Stimulated activated naive B cell treated with anti-CD40 and anti-IgM and Interleukin-4, amounts not matched to agents 10 μg/mL and 1 μg/mL and 100 μg/mL, for 72 hours (primary cell): ENCODE measurements around the gene OCLN.
A peak's percentile ranks its signal among the peaks of the same experiment; 100 is the strongest.
"Not testable (repeated sequence)": the region's sequence is repeated elsewhere in the genome, so short reads cannot be mapped to it uniquely, and the experiment has no call there.

Source experiments
- ATAC-seq, 2 donors: fragments of 150-1000 bp; cut with Tn5 transposase; replicated peaks; 2 replicates each; pipeline ENCODE4 v1.10.0; 2021; ENCODE audit warnings: moderate library complexity in 1 of 2
- DNase-seq: peaks from one replicate; pipeline ENCODE4 v3.0.0; 2021
- H3K27ac Mint-ChIP-seq: one replicate; pipeline ENCODE4 v1.8.0; 2022; ENCODE audit warnings: mild to moderate bottlenecking, mixed read lengths
- H3K27me3 Mint-ChIP-seq, 2 donors: one replicate each; pipeline ENCODE4 v1.8.0; 2022; ENCODE audit warnings: mixed read lengths in 2 of 2
- H3K36me3 Mint-ChIP-seq, 2 donors: one replicate each; pipeline ENCODE4 v1.8.0; 2022; ENCODE audit warnings: mixed read lengths in 2 of 2, mild to moderate bottlenecking in 1 of 2
- H3K4me1 Mint-ChIP-seq, 2 donors: one replicate each; pipeline ENCODE4 v1.8.0; 2022; ENCODE audit warnings: mixed read lengths in 2 of 2, mild to moderate bottlenecking in 1 of 2
- H3K4me3 Mint-ChIP-seq, 2 donors: one replicate each; pipeline ENCODE4 v1.8.0; 2022; ENCODE audit warnings: mild to moderate bottlenecking in 2 of 2, mixed read lengths in 2 of 2, moderate library complexity in 1 of 2
- H3K9me3 Mint-ChIP-seq, 2 donors: one replicate each; pipeline ENCODE4 v1.8.0; 2022; ENCODE audit warnings: mixed read lengths in 2 of 2, mild to moderate bottlenecking in 1 of 2

OCLN gene

GRCh38 chr5:69471516-69471915 is 21.1 kb upstream of the OCLN start:
- not testable (repeated sequence) for ATAC-seq, H3K36me3 Mint-ChIP-seq, H3K27ac Mint-ChIP-seq, DNase-seq, H3K27me3 Mint-ChIP-seq, H3K4me3 Mint-ChIP-seq
- H3K9me3 Mint-ChIP-seq: peaks cover 8 to 13% of the 10 kb centered on the region in 2 donors
- peaks cover 7 to 12% of the 10 kb centered on the region in 2 donors for H3K4me1 Mint-ChIP-seq

DNA sequence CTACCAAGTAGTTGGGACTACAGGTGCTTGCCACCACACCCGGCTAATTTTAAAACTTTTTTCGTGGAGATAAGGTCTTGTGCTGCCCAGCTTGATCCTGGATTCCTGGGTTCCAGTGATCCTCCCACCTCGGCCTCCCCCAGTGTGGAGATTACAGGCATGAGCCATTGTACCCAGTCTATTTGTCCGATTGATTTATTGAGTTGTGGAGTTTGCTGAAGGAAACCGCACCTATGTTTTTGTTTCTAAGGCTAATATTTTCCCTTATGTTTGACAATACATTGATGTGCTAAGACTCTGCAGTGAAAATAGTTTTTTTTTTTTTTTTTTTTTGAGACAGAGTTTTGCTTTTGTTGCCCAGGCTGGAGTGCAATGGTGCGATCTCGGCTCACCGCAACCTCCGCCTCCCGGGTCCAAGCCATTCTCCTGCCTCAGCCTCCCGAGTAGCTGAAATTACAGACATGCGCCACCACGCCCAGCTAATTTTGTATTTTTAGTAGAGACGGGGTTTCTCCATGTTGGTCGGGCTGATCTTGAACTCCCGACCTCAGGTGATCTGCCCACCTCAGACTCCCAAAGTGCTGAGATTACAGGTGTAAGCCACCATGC is 20.0 kb upstream of the OCLN start:
- not testable (repeated sequence) for ATAC-seq, H3K27ac Mint-ChIP-seq, H3K36me3 Mint-ChIP-seq, DNase-seq, H3K27me3 Mint-ChIP-seq, H3K4me3 Mint-ChIP-seq
- peaks cover 8 to 13% of the 10 kb centered on the region in 2 donors for H3K9me3 Mint-ChIP-seq
- peaks cover 7 to 11% of the 10 kb centered on the region in 2 donors for H3K4me1 Mint-ChIP-seq

DNA sequence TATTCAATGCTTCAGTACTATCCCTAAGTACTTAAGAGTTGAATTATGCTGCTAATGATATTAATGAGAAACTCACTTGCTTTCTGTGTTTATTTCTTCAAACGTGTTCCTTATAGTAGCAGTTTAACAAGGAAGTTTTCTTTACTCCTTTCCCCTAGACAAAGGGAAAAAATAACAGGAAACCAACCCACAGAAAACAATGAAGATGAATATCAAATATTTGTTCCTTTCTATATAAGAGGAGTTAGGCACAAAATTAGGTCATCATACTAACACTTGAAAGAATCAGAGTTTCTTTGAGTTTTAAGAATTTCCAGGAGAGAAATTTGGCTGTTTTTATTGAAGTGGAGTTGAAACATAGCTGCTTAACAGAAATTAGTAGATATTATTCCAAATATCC is 15.4 kb upstream of the OCLN start:
- Mint-ChIP-seq H3K4me1 (no peaks in the 10 kb centered on the region), H3K27me3 (peaks cover 0 to 13% of the 10 kb centered on the region in 2 donors), H3K4me3 (no peak overlapping the region), H3K9me3 (no peaks in the 10 kb centered on the region), H3K27ac (no peak overlapping the region), H3K36me3 (no peaks in the 10 kb centered on the region)
- ATAC-seq (no peak), DNase-seq (no peak)

DNA sequence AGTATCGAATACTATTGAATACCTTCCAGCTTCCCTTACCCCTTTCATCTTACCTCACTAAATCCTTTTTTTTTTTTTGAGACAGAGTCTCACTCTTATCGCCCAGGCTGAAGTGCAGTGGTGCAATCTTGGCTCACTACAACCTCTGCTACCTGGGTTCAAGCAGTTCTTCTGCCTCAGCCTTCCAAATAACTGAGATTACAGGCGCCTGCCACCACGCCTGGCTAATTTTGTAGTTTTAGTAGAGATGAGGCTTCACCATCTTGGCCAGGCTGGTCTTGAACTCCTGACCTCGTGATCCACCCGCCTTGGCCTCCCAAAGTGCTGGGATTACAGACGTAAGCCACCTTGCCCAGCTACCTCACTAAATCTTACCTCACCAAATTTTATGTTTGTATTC is 14.3 kb upstream of the OCLN start:
- not testable (repeated sequence) for ATAC-seq, H3K27ac Mint-ChIP-seq, H3K36me3 Mint-ChIP-seq, H3K9me3 Mint-ChIP-seq, H3K4me3 Mint-ChIP-seq, H3K4me1 Mint-ChIP-seq, DNase-seq
- H3K27me3 Mint-ChIP-seq: peaks cover 5 to 13% of the 10 kb centered on the region in 2 donors

GRCh38 chr5:69484891-69485290 is 7.7 kb upstream of the OCLN start:
- ATAC-seq: no peak

DNA sequence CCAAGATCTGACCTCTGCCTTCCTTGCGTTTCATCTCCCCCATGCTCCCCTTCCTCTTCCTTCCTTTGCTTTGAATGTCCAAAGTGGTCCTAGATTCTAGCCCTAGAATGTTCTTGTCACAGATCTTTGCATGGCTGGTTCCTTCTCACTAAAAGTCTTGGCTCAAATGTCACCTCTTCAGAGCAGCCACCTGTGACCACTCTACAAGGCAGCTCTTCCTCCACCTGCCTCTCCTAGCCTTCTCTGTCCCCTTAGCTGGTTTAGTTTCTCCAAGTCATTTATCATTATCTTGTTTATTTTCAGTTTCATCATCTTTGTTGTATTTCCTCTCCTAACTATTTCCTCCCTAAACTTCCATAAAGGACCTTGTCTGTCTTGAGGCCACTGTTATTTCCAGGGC is 7.1 kb upstream of the OCLN start:
- no peaks in the 10 kb centered on the region for H3K9me3 Mint-ChIP-seq
- no peak overlapping the region for H3K4me3 Mint-ChIP-seq
- DNase-seq (no peak), ATAC-seq (no peak)
- H3K36me3 Mint-ChIP-seq: no peaks in the 10 kb centered on the region
- no peak overlapping the region for H3K27ac Mint-ChIP-seq
- H3K27me3 Mint-ChIP-seq: peaks cover 15 to 22% of the 10 kb centered on the region in 2 donors
- H3K4me1 Mint-ChIP-seq: peaks cover 3 to 5% of the 10 kb centered on the region in 2 donors

More at GRCh38 chr5:69484891-69485290, 7.7 kb upstream of the OCLN start:
- Mint-ChIP-seq H3K27ac (no peak overlapping the region), H3K36me3 (no peaks in the 10 kb centered on the region), H3K27me3 (peaks cover 15 to 20% of the 10 kb centered on the region in 2 donors), H3K4me1 (peaks cover 3 to 5% of the 10 kb centered on the region in 2 donors), H3K9me3 (no peaks in the 10 kb centered on the region), H3K4me3 (no peak overlapping the region)
- DNase-seq: no peak

DNA sequence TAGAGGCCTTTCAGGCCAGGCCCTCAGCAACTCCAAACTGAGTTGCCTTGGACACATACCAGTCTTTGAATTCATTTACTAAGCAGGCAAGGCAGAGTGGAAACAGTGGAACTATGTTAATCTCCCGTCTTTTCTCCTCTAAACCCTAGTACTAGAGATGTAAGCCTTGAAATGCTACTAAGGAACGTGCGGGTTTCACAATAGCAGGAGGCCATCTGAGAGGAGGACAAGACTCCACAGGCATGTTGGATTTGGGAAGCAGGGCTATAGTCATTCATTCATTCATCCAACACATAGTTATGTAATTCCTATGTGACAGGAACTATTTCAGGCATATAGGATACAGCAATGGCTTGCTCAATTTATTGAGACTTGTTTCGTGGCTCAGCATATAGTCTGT is 3.3 kb upstream of the OCLN start:
- H3K27ac Mint-ChIP-seq: no peak overlapping the region
- no peaks in the 10 kb centered on the region for H3K36me3 Mint-ChIP-seq
- H3K27me3 Mint-ChIP-seq: peaks cover 31 to 53% of the 10 kb centered on the region in 2 donors
- DNase-seq (no peak), ATAC-seq (no peak)
- H3K4me1 Mint-ChIP-seq: peaks cover 9 to 19% of the 10 kb centered on the region in 2 donors
- no peaks in the 10 kb centered on the region for H3K9me3 Mint-ChIP-seq
- H3K4me3 Mint-ChIP-seq: no peak overlapping the region

GRCh38 chr5:69491027-69491426 is 1.6 kb upstream of the OCLN start:
- no peaks in the 10 kb centered on the region for H3K9me3 Mint-ChIP-seq
- ATAC-seq: no peak
- peaks cover 37 to 60% of the 10 kb centered on the region in 2 donors for H3K27me3 Mint-ChIP-seq
- peaks cover 6 to 14% of the 10 kb centered on the region in 2 donors for H3K4me1 Mint-ChIP-seq
- H3K4me3 Mint-ChIP-seq: no peak overlapping the region
- no peaks in the 10 kb centered on the region for H3K36me3 Mint-ChIP-seq
- no peak for DNase-seq
- no peak overlapping the region for H3K27ac Mint-ChIP-seq

GRCh38 chr5:69491838-69492390 is 676 bp upstream of the OCLN start:
- Mint-ChIP-seq H3K4me3 (peak overlapping the region; percentile 84 to 87), H3K27ac (no peak overlapping the region), H3K9me3 (no peaks in the 10 kb centered on the region), H3K4me1 (peaks cover 6 to 14% of the 10 kb centered on the region in 2 donors), H3K27me3 (peaks cover 36 to 58% of the 10 kb centered on the region in 2 donors), H3K36me3 (no peaks in the 10 kb centered on the region)
- DNase-seq (no peak), ATAC-seq (no peak)

- peak overlapping the region; percentile 49 for H3K27ac Mint-ChIP-seq
- DNase-seq (no peak), ATAC-seq (peak; percentile 49 to 52)
- peaks cover 38 to 59% of the 10 kb centered on the region in 2 donors for H3K27me3 Mint-ChIP-seq
- no peaks in the 10 kb centered on the region for H3K9me3 Mint-ChIP-seq
- H3K4me3 Mint-ChIP-seq: peak overlapping the region; percentile 84 to 87
- no peaks in the 10 kb centered on the region for H3K36me3 Mint-ChIP-seq
- H3K4me1 Mint-ChIP-seq: peaks cover 6 to 14% of the 10 kb centered on the region in 2 donors
These were observed 369 bp downstream of the OCLN start for GRCh38 chr5:69492923-69493395.

DNA sequence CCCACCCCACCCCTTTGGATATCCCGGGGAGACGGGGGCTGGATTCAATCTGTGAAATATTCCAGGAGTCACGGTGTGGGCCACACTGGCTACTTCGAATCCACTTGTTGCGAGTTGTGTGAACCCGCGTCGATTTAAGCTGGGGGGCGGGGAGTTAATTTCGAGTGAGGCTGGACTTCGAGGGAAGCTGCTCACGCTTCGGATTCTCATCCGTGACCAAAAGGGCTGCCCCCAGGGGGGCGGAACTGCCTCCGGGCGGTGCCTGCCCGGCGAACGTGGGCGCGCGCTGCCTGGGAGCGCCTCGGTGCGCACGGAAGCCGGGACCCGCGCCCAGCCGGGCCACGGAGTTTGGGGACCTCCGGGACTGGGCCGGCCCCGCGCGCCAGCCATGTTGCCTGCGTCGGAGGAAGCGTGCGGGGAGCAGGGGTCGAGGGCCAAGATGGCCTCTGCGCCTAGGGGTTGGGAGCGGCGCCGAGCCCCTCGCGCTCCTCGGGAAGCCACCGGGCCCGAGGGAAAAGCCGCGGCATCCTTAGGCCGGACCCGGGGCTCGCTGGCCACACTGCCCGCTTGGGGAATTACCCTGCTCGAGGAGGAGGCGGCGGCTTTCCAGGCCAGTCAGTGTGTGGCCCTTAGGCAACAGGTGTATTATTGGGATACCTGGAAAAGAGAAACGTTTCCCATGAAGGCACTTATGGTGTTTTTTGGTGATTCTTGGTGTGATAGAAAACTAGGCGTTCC is 975 bp downstream of the OCLN start:
- H3K4me1 Mint-ChIP-seq: peaks cover 6 to 14% of the 10 kb centered on the region in 2 donors
- peak overlapping the region; percentile 84 to 87 for H3K4me3 Mint-ChIP-seq
- H3K27me3 Mint-ChIP-seq: peaks cover 38 to 59% of the 10 kb centered on the region in 2 donors
- no peak overlapping the region for H3K27ac Mint-ChIP-seq
- ATAC-seq: peak; percentile 58 to 60
- peak; percentile 7 for DNase-seq
- no peaks in the 10 kb centered on the region for H3K36me3 Mint-ChIP-seq
- no peaks in the 10 kb centered on the region for H3K9me3 Mint-ChIP-seq

DNA sequence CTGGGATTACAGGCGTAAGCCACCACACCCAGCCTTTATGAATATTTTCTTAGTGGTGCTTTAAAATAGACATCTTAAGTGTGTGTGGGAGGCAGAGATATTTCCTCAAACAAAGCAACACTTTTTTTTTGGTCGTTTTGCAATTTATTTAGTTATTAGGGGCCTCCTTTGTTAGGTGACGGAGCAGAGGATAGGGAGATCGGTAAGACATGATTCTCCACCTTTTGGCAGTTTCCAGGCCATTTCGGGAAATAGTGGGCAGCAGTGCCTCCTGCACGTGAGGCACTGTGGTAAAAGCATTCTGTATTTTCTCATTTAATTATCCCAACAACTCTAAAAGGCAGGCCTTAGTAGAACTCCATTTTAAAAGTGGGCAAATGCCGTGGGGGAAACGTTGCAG is 1.9 kb downstream of the OCLN start:
- no peak for DNase-seq
- H3K27me3 Mint-ChIP-seq: peaks cover 38 to 59% of the 10 kb centered on the region in 2 donors
- no peaks in the 10 kb centered on the region for H3K36me3 Mint-ChIP-seq
- peaks cover 6 to 14% of the 10 kb centered on the region in 2 donors for H3K4me1 Mint-ChIP-seq
- H3K9me3 Mint-ChIP-seq: no peaks in the 10 kb centered on the region
- no peak overlapping the region for H3K4me3 Mint-ChIP-seq
- ATAC-seq: no peak
- H3K27ac Mint-ChIP-seq: no peak overlapping the region

DNA sequence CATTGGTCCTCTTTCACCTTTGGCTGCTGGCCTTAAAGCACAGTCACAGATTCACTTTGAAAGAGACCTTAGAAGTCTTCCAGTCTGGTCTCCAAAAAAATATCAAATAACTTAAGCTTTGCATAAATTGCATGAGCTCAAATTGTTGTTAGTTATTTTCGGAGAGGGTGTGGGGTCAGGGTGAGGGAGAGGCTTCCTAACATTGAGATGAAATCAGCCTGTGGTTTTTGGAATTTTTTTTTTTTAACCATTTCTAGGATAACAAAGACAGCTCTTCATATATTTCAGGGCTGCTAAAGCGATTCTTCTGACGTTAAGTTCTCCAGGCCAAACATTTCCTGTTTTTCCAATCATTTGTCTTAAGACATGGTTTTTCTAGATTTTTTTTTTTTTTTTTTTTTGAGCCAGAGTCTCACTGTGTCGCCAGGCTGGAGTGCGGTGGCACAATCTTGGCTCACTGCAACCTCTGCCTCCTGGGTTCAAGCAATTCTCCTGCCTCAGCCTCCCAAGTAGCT is 4.5 kb downstream of the OCLN start:
- no peaks in the 10 kb centered on the region for H3K9me3 Mint-ChIP-seq
- H3K27ac Mint-ChIP-seq: no peak overlapping the region
- no peak for DNase-seq
- H3K27me3 Mint-ChIP-seq: peaks cover 31 to 42% of the 10 kb centered on the region in 2 donors
- ATAC-seq: no peak
- H3K4me3 Mint-ChIP-seq: no peak overlapping the region
- H3K4me1 Mint-ChIP-seq: peaks cover 6 to 13% of the 10 kb centered on the region in 2 donors
- no peaks in the 10 kb centered on the region for H3K36me3 Mint-ChIP-seq

GRCh38 chr5:69498384-69498783 is 5.8 kb downstream of the OCLN start:
- ATAC-seq: no peak
- H3K9me3 Mint-ChIP-seq: no peaks in the 10 kb centered on the region
- peaks cover 18 to 33% of the 10 kb centered on the region in 2 donors for H3K27me3 Mint-ChIP-seq
- no peaks in the 10 kb centered on the region for H3K4me1 Mint-ChIP-seq
- no peak overlapping the region for H3K27ac Mint-ChIP-seq
- H3K4me3 Mint-ChIP-seq: no peak overlapping the region
- DNase-seq: no peak
- no peaks in the 10 kb centered on the region for H3K36me3 Mint-ChIP-seq
